GM19467 (cell line): ENCODE measurements around the gene DGKH.
A peak's percentile ranks its signal among the peaks of the same experiment; 100 is the strongest.

Experiments used
- ATAC-seq: cut with Tn5 transposase; IDR thresholded peaks from one replicate; pipeline ENCODE4 v1.9.1; 2021; ENCODE audit warnings: mild to moderate bottlenecking, moderate library complexity; ENCODE audit not compliant: unreplicated experiment

The DGKH gene

DNA sequence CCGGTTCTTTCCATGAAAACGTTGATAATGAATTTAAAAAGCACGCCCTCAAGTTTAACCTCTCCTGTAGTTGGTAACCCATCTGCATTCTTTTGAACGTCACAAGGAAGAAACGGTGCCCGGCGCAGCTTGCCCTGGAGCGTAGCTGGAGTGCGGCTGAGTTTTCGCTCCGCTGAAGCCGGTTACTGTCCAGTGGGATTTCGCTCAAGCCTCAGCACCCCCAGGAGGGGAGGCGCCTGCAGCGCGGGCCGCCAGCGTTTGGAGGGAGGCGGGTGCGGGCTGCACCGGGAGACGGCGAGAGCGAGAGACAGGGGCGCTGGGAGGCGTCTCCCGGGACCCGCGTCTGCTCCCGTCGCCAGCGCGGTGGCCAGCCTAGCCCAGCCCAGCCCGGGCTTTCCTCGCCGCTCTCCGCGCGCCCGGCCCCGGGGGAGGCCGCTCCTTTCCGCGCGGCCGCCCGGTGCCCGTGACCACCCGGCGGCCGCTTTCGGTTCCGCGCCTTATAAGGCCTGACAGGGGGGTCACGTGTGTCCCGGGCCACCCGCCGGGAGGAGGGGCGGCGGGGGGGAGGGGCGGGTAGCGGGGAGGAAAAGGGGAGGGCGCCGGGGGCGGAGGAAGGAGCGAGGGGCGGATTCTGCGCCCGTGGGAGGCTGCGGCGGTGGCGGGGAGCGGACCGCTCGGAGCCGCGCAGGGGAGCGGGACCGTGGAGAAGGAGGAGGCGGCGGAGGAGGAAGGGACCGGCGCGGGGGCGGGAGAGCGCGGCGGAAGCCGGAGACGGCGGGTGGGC, 8.3 kb upstream of the DGKH start:
- ATAC-seq = peak; percentile 74

DNA sequence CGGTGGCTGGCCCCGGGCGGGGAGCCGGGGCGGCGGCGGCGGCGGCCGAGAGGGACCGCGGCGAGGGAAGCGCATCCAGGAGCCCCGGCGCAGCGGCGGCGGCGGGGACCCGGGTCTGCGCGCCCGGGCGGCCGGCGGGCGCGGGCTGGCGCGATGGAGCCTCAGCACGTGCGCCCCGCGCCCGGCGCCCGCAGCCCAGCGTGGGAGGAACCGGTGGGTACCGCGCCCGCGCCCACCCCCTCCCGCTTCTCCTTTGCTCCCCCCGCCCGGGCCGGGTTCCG, 7.8 kb upstream of the DGKH start:
- ATAC-seq = no peak

DNA sequence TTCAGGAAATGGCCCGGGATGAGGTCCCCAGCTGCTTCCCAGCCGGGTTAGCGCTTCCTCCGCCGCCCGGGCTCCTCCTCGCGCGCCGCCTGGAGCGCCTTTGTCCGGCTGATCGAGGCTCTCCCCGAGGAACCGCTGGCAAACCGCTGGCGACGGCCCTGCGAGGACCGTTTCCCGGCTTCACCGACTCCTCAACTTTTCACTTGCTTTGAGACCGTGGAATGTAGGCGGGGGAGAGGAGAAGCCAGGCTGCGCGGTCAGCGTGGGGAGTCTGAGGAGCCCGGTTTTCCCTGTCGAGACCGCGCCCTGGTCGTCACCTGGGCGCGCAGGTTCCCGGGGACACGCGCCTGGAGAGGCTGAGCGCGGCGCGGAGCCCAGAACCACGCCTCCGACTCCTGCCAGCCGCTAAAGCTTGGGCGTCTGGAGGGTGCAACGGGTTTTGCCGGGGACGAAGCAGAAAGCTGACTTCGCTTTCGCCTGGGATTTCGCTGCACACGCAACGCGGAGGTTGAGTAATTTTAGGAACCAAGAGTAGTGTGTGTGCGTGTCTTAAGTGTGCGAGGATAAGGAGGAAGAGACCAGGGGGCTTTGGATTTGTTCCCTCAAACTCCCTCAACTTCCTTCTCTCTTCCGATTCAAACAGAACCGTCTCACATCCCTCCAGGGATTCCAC, 7.3 kb upstream of the DGKH start:
- ATAC-seq = peak; percentile 17

DNA sequence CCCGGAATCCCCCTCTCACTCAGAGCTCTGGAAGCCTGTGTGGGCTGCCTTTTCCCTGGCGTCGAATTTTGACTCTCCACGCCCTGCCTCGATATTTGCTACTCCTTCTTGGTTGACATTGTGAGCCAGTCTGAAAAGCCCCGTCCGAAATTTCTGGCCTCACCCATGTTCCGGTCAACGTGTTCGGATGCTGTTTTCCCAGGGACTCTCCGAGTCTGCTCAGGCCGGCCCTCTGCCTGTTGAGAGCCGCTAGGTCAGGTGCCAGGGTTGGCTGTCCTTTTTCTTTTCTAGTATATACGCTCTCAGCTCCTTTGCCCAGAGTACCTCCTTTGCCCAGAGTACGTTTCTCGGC, 6.8 kb upstream of the DGKH start:
- ATAC-seq = no peak

DNA sequence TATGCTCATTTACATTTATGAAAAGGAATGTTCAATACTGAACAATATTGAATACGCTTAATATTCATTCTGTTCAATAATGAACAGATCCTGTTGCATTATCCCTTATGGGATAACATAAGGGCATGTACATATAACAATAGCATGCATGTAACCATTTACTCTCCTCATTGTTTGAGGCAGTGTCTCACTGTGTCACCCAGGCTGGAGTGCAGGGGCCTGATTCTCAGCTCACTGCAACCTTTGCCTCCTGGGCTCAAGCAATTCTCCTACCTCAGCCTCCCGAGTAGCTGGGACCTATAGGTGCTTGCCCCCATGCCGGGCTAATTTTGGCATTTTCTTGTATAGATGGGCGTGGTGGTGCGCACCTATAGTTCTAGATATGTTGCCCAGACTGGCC, 4.8 kb upstream of the DGKH start:
- ATAC-seq = no peak

DNA sequence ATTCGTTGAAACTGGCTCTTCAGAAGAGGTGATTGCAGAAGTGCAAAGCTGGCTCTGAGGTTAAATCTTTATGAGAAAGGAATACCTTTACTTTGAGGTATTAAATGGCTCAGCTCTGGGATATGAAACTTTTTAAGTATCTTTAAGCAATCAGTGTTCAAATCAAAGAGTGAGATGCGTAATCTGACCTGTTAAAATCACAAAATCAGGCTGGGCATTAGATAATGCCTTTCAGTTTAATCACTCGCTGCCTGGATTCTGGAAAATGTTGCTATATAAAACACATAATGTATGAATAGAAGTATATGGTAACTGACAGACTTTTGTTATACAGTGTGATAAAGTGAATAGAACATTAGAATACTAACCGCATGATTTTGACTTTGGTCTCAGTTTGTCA, 2.0 kb upstream of the DGKH start:
- ATAC-seq = no peak

DNA sequence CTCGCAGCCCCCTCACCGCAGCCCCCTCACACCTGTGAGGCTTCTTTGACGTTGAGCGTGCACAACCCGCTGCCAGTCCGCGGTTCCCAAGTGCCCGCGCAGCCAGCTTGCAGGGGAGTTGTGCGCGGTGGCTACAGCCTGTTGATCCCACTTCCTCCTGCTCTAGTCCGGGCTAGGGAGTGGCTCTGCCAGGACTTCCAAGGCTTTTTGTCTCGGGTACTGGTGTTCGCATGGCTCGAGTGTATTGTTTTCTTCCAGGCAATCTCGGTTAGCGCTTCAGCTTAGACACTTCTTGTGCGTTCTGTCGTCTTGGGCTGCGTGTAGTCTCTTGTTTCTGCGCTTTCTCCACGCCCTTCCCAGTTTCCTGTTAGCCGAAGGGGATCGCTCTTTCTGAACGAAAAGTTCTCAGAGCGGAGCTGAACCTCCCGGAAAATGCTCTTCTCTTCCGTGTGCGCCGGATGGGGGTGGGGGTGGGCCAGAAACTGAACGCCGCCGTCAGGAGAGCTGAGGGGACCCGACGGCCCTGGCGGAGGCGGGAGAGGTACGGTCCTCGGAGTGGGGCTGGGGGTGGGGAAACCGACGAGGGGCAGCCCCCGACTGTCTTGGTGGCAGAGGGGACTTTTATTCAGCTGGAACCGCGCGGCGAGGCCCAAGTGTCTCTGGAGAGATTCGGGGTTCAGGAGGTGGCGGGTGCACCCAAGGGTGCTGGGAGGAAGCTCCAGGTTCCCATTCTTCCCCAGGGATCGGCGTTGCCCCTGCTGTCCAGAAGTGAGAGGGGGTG, 697 bp upstream of the DGKH start:
- ATAC-seq = no peak

DNA sequence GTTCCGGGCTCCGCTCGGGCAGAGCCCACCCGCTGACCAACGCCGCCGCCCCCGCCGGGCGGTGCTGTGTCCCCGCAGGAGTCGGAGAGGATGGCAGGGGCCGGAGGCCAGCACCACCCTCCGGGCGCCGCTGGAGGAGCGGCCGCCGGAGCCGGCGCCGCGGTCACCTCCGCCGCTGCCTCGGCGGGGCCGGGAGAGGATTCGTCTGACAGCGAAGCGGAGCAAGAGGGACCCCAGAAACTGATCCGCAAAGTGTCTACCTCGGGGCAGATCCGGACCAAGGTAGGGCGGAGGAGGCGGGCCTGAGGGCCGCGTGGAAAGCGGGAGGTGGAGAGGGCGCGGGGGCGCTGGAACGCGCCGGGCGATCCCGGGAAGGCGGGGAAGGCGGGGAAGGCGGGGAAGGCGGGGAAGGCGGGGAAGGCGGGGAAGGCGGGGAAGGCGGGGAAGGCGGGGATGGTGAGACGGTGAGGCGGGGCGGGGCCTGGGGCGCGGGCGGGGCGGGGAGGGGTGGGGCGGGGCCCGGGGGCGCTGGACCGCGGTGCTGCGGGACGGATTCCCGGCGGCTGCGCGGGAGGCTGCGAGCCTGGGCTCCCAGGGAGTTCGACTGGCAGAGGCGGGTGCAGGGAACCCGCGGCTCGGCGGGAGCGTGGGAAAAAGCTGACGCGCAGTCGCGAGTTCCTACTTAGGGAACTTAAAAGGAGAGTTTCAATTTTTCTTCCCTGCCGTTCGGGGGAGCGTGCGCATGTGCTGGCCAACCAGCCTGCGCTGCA, 421 bp downstream of the DGKH start:
- ATAC-seq = peak; percentile 37

DNA sequence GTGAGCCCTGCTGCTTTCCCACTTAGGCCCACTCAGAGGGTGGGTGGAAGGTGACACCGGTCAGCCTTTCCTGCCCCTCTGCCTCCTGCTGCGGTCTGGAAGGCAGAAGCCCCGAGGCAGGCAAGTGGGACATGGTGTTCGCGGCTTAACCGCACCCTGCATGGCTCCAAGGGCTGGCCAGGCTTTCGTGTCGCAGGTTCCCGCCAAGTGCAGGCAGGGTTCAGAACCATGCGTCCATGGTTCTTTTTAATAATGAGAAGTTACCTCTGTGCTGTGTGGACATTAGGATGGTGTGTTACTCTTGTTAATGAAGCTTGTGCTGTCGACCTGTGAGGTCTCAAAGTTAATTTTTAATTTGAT, 986 bp downstream of the DGKH start:
- peak; percentile 7 for ATAC-seq

DNA sequence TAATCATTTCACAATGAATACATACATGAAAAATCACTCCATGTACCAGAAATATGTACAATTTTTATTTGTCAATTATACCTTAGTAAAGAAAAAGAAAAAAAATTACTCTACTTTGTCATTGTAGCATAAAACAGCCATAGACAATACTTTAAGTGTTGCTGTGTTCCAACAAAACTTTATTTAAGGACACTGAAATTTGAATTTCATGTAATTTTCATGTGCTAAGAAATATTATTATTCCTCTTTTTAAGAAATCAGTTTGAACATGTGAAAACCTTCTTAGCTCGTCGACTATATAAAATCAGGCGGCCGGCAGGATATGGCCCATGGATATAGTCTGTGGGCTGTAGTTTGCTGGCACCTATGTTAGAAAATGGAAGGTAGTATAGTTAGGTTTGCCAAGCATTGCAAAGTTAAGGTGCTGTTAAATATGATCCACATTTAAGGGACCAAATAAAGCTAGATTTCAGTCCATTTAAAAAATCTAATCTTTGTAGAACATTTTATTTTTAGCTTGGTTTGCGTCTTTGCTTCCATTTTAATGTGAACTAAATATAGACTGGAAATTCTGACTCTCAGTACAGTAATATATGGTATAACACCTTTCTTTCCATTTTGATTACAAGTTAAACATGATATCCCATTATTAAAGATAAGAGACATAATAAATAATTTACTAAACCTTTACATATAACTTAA, 6.5 kb downstream of the DGKH start:
- no peak for ATAC-seq

DNA sequence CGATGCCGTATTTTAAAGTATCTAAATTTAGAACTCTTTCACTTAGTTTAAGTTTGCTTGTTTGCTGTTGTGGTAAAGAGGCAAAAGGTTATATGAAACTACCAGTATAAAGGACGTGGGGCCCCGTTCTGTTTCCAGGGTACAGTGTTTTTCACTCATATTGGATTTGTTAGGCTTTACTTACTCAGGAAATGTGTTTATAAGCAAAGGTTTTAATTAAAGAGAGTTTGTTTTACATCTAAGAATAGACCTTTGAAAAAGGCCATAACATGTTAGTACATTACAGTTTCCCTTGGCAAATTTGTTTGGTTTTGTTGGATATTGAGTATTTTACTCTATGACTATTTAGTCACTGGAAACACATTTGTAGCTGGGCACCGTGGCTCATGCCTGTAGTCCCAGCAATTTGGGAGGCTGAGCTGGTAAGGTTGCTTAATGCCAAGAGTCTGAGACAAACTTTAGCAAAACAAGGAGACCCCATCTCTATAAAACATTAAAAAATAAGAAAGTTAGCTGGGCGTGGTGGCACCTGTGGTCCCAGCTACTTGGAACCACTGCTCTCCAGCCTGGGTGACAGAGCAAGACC, 7.1 kb downstream of the DGKH start:
- ATAC-seq = no peak

DNA sequence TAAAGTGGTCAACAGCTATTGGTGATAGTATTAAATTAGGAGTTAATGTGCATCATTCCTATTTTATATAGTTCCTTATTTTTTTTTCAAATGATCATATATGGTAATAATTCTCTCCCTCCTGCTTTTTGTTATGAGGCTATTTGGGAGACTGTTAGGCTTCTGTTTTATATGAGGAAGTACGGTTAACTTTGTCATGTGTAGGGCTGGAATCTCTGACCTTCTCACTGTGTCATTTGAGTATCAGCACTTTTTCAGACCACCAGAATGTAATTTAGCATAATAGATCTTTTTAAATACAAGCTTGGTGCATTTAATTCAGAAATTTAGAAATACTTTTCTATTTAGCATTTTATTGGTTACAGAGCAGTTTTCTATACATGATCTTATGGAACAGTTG, 7.7 kb downstream of the DGKH start:
- ATAC-seq = no peak

DNA sequence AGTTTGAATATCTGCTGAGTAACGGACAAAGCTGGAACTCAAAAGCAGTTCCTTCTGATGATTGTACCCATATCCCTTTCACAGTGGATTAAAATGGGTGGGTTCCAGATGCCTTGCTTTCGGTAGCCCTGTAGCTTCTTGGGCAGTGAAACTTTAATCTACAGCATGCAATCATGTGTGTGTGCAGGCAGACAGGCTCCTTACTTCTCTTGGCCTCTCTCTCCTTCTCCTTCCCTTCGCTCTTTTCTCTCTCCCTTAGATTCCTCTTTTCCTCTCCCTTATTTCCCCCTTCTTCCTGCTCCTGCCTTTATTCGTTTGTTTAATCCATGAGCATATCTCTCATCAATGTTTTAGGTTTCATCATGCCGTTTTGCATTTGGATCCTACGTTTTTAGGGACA, 8.1 kb downstream of the DGKH start:
- ATAC-seq = no peak

DNA sequence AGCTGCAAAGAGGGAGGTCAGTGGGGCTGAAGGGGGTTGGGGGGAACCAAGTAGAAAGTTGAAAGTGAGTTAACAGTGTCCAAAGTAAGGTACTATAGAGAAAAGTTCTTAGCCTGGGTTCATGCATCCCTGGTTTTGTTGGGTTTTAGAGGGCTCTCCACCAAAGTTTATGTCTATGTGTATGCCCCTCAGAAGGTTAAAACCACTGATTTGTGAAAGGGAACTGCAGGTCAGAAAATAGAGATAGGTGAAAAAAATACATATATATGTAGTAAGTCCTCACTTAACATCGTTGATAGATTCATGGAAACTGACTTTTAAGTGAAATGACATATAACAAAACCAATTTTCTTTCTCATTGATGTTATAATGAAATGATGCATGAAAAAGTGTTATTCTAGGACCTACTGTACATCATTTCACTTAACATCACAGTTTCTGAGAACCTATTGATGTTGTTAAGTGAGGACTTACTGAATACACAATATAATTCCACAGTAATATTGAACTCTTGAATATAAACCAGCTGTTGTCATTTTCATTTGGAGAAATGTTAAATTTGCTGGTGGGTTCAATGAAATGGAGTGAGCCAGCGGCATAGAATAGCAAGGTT, 9.6 kb downstream of the DGKH start:
- ATAC-seq = no peak

DNA sequence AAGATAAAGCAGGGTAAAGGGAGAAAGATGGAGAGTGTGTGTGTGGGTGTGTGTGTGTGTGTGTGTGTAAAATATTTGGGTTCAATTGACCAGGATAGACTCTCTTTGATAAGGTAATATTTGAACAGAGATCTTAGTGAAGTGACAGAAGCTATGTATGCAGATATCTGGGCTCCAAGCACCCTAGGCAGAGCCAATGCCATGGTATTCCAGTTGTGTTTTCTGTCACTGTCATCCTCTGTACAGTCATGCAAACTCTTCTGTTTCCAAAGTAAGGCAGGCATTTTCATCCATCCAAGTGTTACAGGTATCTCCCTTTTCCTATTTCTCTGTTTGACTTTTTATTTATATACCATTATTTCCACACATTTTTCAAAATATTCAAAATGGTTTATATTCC, 13.5 kb downstream of the DGKH start:
- no peak for ATAC-seq

DNA sequence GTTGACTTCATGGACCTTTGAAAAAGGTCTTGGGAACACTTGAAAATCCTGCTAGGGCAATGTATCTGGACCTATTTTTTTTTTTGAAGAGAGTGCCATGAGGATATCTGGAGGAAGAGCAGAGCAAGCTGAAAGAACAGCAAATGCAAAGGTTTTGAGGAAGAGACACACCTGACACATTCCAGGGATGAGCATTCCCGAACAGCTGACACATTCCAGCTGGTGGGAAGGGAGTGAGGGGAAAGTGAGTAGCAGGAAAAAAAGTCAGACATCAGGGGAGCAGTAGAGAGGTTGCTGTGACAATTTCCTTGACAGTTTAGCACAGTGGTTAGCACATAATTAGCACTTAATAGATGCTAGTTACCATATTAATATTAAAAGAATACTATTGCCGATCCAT, 14.7 kb downstream of the DGKH start:
- no peak for ATAC-seq

DNA sequence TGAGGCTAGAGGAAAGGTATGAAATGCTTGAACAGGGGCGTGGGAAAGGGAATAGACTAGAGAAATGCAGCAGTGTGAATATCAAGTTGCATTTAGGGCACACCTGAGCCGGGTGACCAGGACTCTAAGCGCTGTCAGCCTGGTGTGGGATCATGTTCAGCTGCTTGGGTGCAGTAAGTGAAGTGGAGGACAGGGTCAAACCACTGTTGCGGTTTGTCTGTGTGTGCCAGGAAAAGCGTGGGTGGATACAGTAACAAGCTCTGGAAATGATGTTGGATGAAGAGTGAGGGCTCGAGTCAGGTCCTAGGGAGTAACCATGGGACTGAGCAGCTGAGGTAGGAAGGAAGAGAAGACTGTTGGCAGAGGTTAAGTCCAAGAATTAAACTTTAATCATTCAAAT, 15.8 kb downstream of the DGKH start:
- ATAC-seq = no peak

DNA sequence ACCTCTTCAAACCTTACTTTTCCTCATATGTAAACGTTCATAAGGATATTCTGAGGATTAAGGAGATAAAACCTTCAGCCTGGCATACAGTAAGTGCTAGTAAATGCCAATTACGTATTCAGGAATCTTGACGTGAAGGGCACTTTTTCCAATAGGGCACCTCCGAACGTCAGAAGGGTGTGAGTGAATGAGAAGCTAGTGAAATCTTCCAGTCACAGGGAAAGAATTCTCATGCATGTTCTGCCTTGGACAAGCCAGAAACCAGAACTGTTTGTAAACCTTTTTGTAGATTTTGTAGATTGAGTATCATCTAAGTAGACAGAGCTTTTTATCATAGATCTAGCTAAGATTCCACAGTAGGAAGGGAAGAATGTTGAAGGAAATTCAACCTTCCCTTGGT, 16.5 kb downstream of the DGKH start:
- no peak for ATAC-seq

DNA sequence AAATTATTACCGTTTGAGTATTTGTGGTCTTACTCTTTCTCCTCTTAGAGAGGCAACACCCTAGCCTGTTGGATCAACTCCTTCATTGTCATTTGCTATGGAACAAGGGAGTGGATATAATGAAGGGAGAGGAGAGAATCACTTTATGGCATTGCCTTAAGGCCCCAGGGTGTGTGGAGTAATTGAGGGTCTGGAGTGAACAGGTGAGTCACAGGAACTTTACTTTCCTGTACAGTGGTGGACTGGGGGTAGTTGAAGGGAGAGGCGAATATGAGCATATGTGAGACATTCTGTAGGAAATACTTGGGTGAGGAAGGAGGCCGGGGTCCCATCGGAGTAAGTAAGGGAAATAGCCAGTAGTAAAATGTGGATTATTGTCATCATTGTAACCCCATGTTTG, 17.0 kb downstream of the DGKH start:
- no peak for ATAC-seq

DNA sequence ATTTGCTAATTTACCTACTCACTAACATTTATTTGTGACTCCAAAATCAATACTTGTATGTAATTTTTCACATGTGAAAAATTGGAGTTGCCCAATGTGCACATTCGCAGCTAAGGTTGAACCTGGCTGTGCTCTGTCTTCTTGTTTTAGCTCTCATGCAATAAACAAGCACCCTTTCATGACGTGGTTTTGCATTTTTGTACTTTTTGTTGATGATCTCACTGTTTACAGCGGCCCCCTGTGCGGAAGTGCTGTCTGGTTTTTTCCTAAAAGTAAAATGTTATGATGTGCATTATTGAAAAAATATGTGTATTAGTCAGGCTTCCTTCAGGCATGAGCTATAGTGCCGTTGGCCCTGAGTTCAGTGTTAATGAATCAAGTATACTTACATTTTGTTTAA, 18.1 kb downstream of the DGKH start:
- no peak for ATAC-seq
